Mesendoderm (in vitro differentiated cells): Measurements from ENCODE around the gene MICAL1. TPM values are rescaled to one million over a fixed set of nuclear protein-coding genes. Genes with fewer than 3 reads are reported as not detected.

ENCODE experiments used
- DNase-seq: peaks from one replicate; pipeline ENCODE4 v3.0.0; 2013
- H2AK5ac ChIP-seq: 2 replicates; pipeline ENCODE4 v1.6.1; 2013; ENCODE audit warnings: low read length, inconsistent platforms
- H2BK120ac ChIP-seq: 2 replicates; pipeline ENCODE4 v1.6.1; 2013; ENCODE audit warnings: low read depth, mild to moderate bottlenecking, low read length, moderate library complexity, mixed read lengths
- H2BK15ac ChIP-seq: replicated peaks from 2 replicates; pipeline ENCODE4 v1.6.1; 2013; ENCODE audit warnings: low read depth, mild to moderate bottlenecking, moderate library complexity
- H2BK5ac ChIP-seq: 2 replicates; pipeline ENCODE4 v1.6.1; 2013; ENCODE audit warnings: low read length, inconsistent platforms
- H3K18ac ChIP-seq: 2 replicates; pipeline ENCODE4 v1.6.1; 2013; ENCODE audit warnings: mild to moderate bottlenecking, low read length, mixed read lengths
- H3K23ac ChIP-seq: one replicate; pipeline ENCODE4 v1.6.1; 2013; ENCODE audit warnings: low read length
- H3K27ac ChIP-seq: 2 replicates; pipeline ENCODE4 v1.5.1; 2013; ENCODE audit warnings: low read depth, mild to moderate bottlenecking, inconsistent platforms, low read length, moderate library complexity
- H3K27me3 ChIP-seq: 2 replicates; pipeline ENCODE4 v1.6.1; 2013; ENCODE audit warnings: low read length, control low read depth, mild to moderate bottlenecking, inconsistent platforms; ENCODE audit not compliant: insufficient read depth, poor library complexity
- H3K36me3 ChIP-seq: 2 replicates; pipeline ENCODE4 v1.6.1; 2013; ENCODE audit warnings: low read length, inconsistent platforms; ENCODE audit not compliant: control insufficient read depth, insufficient read depth
- H3K4ac ChIP-seq: one replicate; pipeline ENCODE4 v1.6.1; 2013; ENCODE audit warnings: low read depth, mild to moderate bottlenecking, low read length, moderate library complexity
- H3K4me1 ChIP-seq: 2 replicates; pipeline ENCODE4 v1.6.1; 2013; ENCODE audit warnings: low read depth, low read length, inconsistent platforms; ENCODE audit not compliant: control insufficient read depth
- H3K4me2 ChIP-seq: 2 replicates; pipeline ENCODE4 v1.6.1; 2013; ENCODE audit warnings: low read length
- H3K4me3 ChIP-seq: 2 replicates; pipeline ENCODE4 v1.5.1; 2013; ENCODE audit warnings: mild to moderate bottlenecking, low read length
- H3K56ac ChIP-seq: one replicate; pipeline ENCODE4 v1.6.1; 2013; ENCODE audit warnings: low read length
- H3K79me1 ChIP-seq: 2 replicates; pipeline ENCODE4 v1.6.1; 2013; ENCODE audit warnings: low read length, inconsistent platforms
- H3K79me2 ChIP-seq: 2 replicates; pipeline ENCODE4 v1.6.1; 2013; ENCODE audit warnings: mild to moderate bottlenecking, low read length; ENCODE audit not compliant: control insufficient read depth, insufficient read depth
- H3K9ac ChIP-seq: 2 replicates; pipeline ENCODE4 v1.6.1; 2013; ENCODE audit warnings: low read length, inconsistent platforms
- H4K5ac ChIP-seq: one replicate; pipeline ENCODE4 v1.6.1; 2013; ENCODE audit warnings: low read length
- H4K8ac ChIP-seq: one replicate; pipeline ENCODE4 v1.6.1; 2013; ENCODE audit warnings: low read depth, mild to moderate bottlenecking, control low read depth, low read length, moderate library complexity
- WGBS: extraction: QIAGEN DNeasy Blood & Tissue Kit; methylation state at CpG from one replicate; pipeline ENCODE4 v1.1.7; 2013; ENCODE audit warnings: low lambda C conversion rate, missing lambda C conversion rate; ENCODE audit not compliant: insufficient coverage; ENCODE audit errors: extremely low coverage; 5-methylcytosine and 5-hydroxymethylcytosine counted together
- polyA plus RNA-seq, 2 experiments: library from polyadenylated mRNA; stranded (reverse); fragments of 200-250 nt; gene quantifications; one replicate each; pipeline ENCODE4 v1.2.3, GENCODE V29; 2013

MICAL1 gene
- polyA plus RNA-seq (2013, experiment 1 of 2): 17.0 TPM
- 18.8 TPM for polyA plus RNA-seq (2013, experiment 2 of 2)

- peak within 1 kb of the TSS; percentile 18 for H3K18ac ChIP-seq
- H3K79me1 ChIP-seq: no peaks in the 10 kb centered on the region
- peaks cover 4% of the 10 kb centered on the region for H3K36me3 ChIP-seq
- peak within 1 kb of the TSS; percentile 95 for H3K56ac ChIP-seq
- peak within 1 kb of the TSS; percentile 74 for H3K4me2 ChIP-seq
- H2BK120ac ChIP-seq: no peak within 1 kb of the TSS
- H3K4me1 ChIP-seq: peaks cover 2% of the 10 kb centered on the region
- H4K8ac ChIP-seq: no peak within 1 kb of the TSS
- WGBS: no CpG with 5 or more reads among the region's 70 CpGs
- H3K27ac ChIP-seq: peak within 1 kb of the TSS; percentile 29
- H4K5ac ChIP-seq: no peak within 1 kb of the TSS
- no peaks in the 10 kb centered on the region for H3K27me3 ChIP-seq
- H3K23ac ChIP-seq: peak within 1 kb of the TSS; percentile 97
- no peak within 1 kb of the TSS for H2AK5ac ChIP-seq
- H3K79me2 ChIP-seq: no peaks in the 10 kb centered on the region
- H2BK15ac ChIP-seq: no peak within 1 kb of the TSS
- peak within 1 kb of the TSS; percentile 80 for H3K4me3 ChIP-seq
- peak within 1 kb of the TSS; percentile 84 for H3K9ac ChIP-seq
- peak; percentile 71 for DNase-seq
- peak within 1 kb of the TSS; percentile 56 for H2BK5ac ChIP-seq
- H3K4ac ChIP-seq: peak within 1 kb of the TSS; percentile 49
Measured at GRCh38 chr6:109455437-109456110, at the start of gene MICAL1. MICAL1 (minus strand) TSS chr6:109455772; CDS start chr6:109454196, 1,576 bp downstream.

GRCh38 chr6:109503327-109504224, 48.0 kb upstream of the MICAL1 start:
- Histone ChIP-seq H3K79me1 (no peaks in the 10 kb centered on the region), H2BK15ac (no peak overlapping the region), H3K36me3 (no peaks in the 10 kb centered on the region), H2BK5ac (no peak overlapping the region), H3K4me1 (no peaks in the 10 kb centered on the region), H3K56ac (no peak overlapping the region), H3K27me3 (no peaks in the 10 kb centered on the region), H4K8ac (no peak overlapping the region), H3K4ac (no peak overlapping the region), H2BK120ac (no peak overlapping the region), H3K4me3 (no peak overlapping the region), H3K18ac (no peak overlapping the region), H3K79me2 (no peaks in the 10 kb centered on the region), H3K4me2 (no peak overlapping the region), H3K9ac (no peak overlapping the region), H3K27ac (no peak overlapping the region), H3K23ac (no peak overlapping the region), H2AK5ac (no peak overlapping the region), H4K5ac (no peak overlapping the region)
- no CpG with 5 or more reads among the region's 10 CpGs for WGBS
- no peak for DNase-seq

GRCh38 chr6:109498936-109499335, 43.4 kb upstream of the MICAL1 start:
- no peaks in the 10 kb centered on the region for H3K27me3 ChIP-seq

GRCh38 chr6:109498052-109498451, 42.5 kb upstream of the MICAL1 start:
- Histone ChIP-seq H3K27me3 (no peaks in the 10 kb centered on the region), H3K4me2 (no peak overlapping the region), H3K4me1 (no peaks in the 10 kb centered on the region), H3K36me3 (no peaks in the 10 kb centered on the region), H2BK120ac (no peak overlapping the region), H3K56ac (no peak overlapping the region), H2BK15ac (no peak overlapping the region), H4K5ac (no peak overlapping the region), H3K79me1 (no peaks in the 10 kb centered on the region), H3K9ac (no peak overlapping the region), H2BK5ac (no peak overlapping the region), H4K8ac (no peak overlapping the region), H3K18ac (no peak overlapping the region), H3K27ac (no peak overlapping the region), H3K4ac (no peak overlapping the region), H3K79me2 (no peaks in the 10 kb centered on the region), H2AK5ac (no peak overlapping the region), H3K23ac (no peak overlapping the region), H3K4me3 (no peak overlapping the region)
- no peak for DNase-seq
- WGBS: no CpG with 5 or more reads among the region's 4 CpGs

More at GRCh38 chr6:109498936-109499335, 43.4 kb upstream of the MICAL1 start:
- H3K4me3 ChIP-seq: no peak overlapping the region
- no peak overlapping the region for H3K56ac ChIP-seq
- no peak overlapping the region for H3K23ac ChIP-seq
- H3K4me2 ChIP-seq: no peak overlapping the region
- no peak overlapping the region for H2AK5ac ChIP-seq
- no peak overlapping the region for H3K18ac ChIP-seq
- H3K4me1 ChIP-seq: no peaks in the 10 kb centered on the region
- no peak overlapping the region for H3K27ac ChIP-seq
- no peak overlapping the region for H2BK15ac ChIP-seq
- WGBS: no CpG with 5 or more reads among the region's 2 CpGs
- H3K9ac ChIP-seq: no peak overlapping the region
- no peak overlapping the region for H4K5ac ChIP-seq
- H3K4ac ChIP-seq: no peak overlapping the region
- H3K36me3 ChIP-seq: no peaks in the 10 kb centered on the region
- DNase-seq: no peak
- no peaks in the 10 kb centered on the region for H3K79me1 ChIP-seq
- no peak overlapping the region for H2BK5ac ChIP-seq
- H4K8ac ChIP-seq: no peak overlapping the region
- no peak overlapping the region for H2BK120ac ChIP-seq
- H3K79me2 ChIP-seq: no peaks in the 10 kb centered on the region

GRCh38 chr6:109496036-109496772, 40.6 kb upstream of the MICAL1 start:
- Histone ChIP-seq H3K79me2 (no peaks in the 10 kb centered on the region), H3K27ac (no peak overlapping the region), H4K5ac (no peak overlapping the region), H3K4me1 (peaks cover 2% of the 10 kb centered on the region), H2BK120ac (no peak overlapping the region), H3K56ac (no peak overlapping the region), H3K9ac (no peak overlapping the region), H3K79me1 (no peaks in the 10 kb centered on the region), H3K36me3 (no peaks in the 10 kb centered on the region), H3K4me3 (no peak overlapping the region), H2AK5ac (no peak overlapping the region), H3K27me3 (no peaks in the 10 kb centered on the region), H2BK5ac (no peak overlapping the region), H3K4ac (no peak overlapping the region), H3K23ac (no peak overlapping the region), H4K8ac (no peak overlapping the region), H2BK15ac (no peak overlapping the region), H3K4me2 (no peak overlapping the region), H3K18ac (no peak overlapping the region)
- WGBS: 100% methylated on average over 1 of the region's 9 CpGs
- DNase-seq: no peak
